Fibroblast of lung (primary cell): Measurements from ENCODE around the gene MAP2K2.

Source experiments
- CTCF ChIP-seq, 2 donors: IDR thresholded peaks in 1 of 2; conservative IDR thresholded peaks in 1 of 2; 1 replicate in 1 of 2; 2 replicates in 1 of 2; pipeline ENCODE4 v1.5.1; 2011 to 2012; ENCODE audit warnings: low read length in 2 of 2, control low read depth in 1 of 2, inconsistent platforms in 1 of 2, low read depth in 1 of 2, mild to moderate bottlenecking in 1 of 2
- EZH2 ChIP-seq: IDR thresholded peaks from 2 replicates; pipeline ENCODE4 v1.5.1; 2012; ENCODE audit warnings: low read length, control low read depth, mild to moderate bottlenecking; ENCODE audit errors: missing control alignments

GRCh38 chr19:4049432-4049831 lies 74.5 kb downstream of the MAP2K2 start:
- no peak for TF ChIP-seq CTCF (conservative IDR thresholded peaks at IDR 0.05 in 1 of 2, IDR thresholded peaks at IDR 0.05 in 1 of 2; ENCODE audit: low read depth in 1 of 2, low read length in 2 of 2)
- TF ChIP-seq EZH2: no peak
